ENCODE measurements around the gene SH3BP1.

DNA sequence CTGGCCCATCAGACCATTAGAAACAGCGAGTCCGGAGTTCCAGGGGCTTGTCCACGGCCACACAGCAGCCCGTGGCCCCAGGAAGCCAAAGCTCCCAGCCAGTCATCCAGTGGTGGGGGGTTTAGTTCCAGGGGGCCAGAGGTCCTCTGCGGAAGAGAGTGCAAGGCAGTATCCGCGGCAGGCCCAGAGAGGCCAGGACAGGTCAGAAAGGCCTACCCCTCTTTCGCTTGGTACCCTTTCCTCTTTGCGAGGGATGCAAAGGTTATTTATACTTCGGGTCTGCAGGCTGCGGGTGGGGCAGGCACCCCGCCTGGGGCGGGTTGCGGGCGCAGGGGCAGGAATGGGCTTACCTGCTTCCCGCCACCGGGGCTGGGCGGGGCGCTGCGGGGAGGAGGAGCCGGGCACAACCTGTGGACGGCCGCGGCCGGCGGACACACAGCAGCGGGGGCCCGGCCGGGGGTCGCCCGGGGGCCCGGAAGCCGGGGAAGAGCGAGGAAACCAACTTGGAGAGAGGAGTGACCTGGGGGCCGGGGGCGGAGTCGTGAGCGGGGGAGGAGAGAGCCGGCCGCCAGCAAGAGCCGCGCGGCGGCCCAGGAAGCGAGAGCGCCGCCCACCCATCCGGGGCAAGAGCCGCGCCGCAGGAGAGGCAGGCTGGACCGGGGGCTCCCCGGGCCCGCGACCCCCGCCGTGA lies at the start of gene SH3BP1:
- TF ChIP-seq YY1 (IDR thresholded peaks at IDR 0.05; ENCODE audit: low read depth) = no peak
- 0 out of 2 replicates have a peak, but pooled peaks have one; percentile 35 for TF ChIP-seq TAF1 (IDR thresholded peaks at IDR 0.05; ENCODE audit: low read depth)
- TF ChIP-seq CEBPB (IDR thresholded peaks at IDR 0.05) = no peak
- TF ChIP-seq CREB1 (IDR thresholded peaks at IDR 0.05; ENCODE audit: low read depth) = no peak
- 0 out of 2 replicates have a peak, but pooled peaks have one; percentile 27 for TF ChIP-seq EP300 (IDR thresholded peaks at IDR 0.05; ENCODE audit: borderline replicate concordance)
- TF ChIP-seq RAD21 (IDR thresholded peaks at IDR 0.05; ENCODE audit: low read depth) = no peak

Data from Ishikawa (cell line).